DOHH2 (cell line): Measurements from ENCODE around the gene SAP30.

Source experiments
- H3F3A ChIP-seq: fragments of 200-600 bp; sonication (generic), shearing (Covaris generic); 2 replicates; pipeline ENCODE4 v1.6.0; 2016; ENCODE audit warnings: antibody characterized with exemption, mild to moderate bottlenecking; ENCODE audit not compliant: control insufficient read depth, insufficient read depth
- H3K27ac ChIP-seq: fragments of 200-600 bp; sonication (generic); 2 replicates; pipeline ENCODE4 v1.5.1; 2014; ENCODE audit warnings: low read depth, mild to moderate bottlenecking, low read length, moderate library complexity
- H3K27me3 ChIP-seq: fragments of 200-600 bp; sonication (generic); 2 replicates; pipeline ENCODE4 v1.6.1; 2014; ENCODE audit warnings: mild to moderate bottlenecking, low read length, mixed read lengths; ENCODE audit not compliant: control insufficient read depth
- H3K36me3 ChIP-seq: fragments of 200-600 bp; sonication (generic); 2 replicates; pipeline ENCODE4 v1.6.1; 2014; ENCODE audit warnings: mild to moderate bottlenecking, low read length, moderate library complexity, mixed read lengths; ENCODE audit not compliant: control insufficient read depth
- H3K4me1 ChIP-seq: fragments of 200-600 bp; sonication (generic); 2 replicates; pipeline ENCODE4 v1.6.1; 2014; ENCODE audit warnings: mild to moderate bottlenecking, low read length, mixed read lengths; ENCODE audit not compliant: control insufficient read depth
- H3K4me2 ChIP-seq: fragments of 200-600 bp; sonication (generic); 2 replicates; pipeline ENCODE4 v1.6.0; 2014; ENCODE audit warnings: mild to moderate bottlenecking, low read length, moderate library complexity
- H3K4me3 ChIP-seq: fragments of 200-600 bp; sonication (generic); 2 replicates; pipeline ENCODE4 v1.5.1; 2014; ENCODE audit warnings: mild to moderate bottlenecking, low read length, mixed read lengths
- H3K79me2 ChIP-seq: fragments of 200-600 bp; sonication (generic); 2 replicates; pipeline ENCODE4 v1.6.1; 2014; ENCODE audit warnings: mild to moderate bottlenecking, low read length, mixed read lengths; ENCODE audit not compliant: control insufficient read depth
- H3K9me2 ChIP-seq: fragments of 200-600 bp; sonication (generic); replicated peaks from 2 replicates; pipeline ENCODE4 v1.6.1; 2014; ENCODE audit warnings: mild to moderate bottlenecking, low read length, mixed read lengths; ENCODE audit not compliant: control insufficient read depth
- H3K9me3 ChIP-seq: fragments of 200-600 bp; sonication (generic); 2 replicates; pipeline ENCODE4 v1.6.1; 2014; ENCODE audit warnings: antibody characterized with exemption, low read length, mixed read lengths; ENCODE audit not compliant: control insufficient read depth, insufficient read depth
- H4K20me1 ChIP-seq: fragments of 200-600 bp; sonication (generic); 2 replicates; pipeline ENCODE4 v1.6.0; 2014; ENCODE audit warnings: low read depth, mild to moderate bottlenecking, antibody characterized with exemption, low read length, moderate library complexity; ENCODE audit not compliant: control insufficient read depth, insufficient read depth
- EZH2phosphoT487 ChIP-seq: fragments of 200-600 bp; sonication (generic); IDR thresholded peaks from 2 replicates; pipeline ENCODE4 v1.6.1; 2017; ENCODE audit warnings: borderline replicate concordance, mild to moderate bottlenecking, antibody characterized with exemption, low read length, moderate library complexity, mixed read lengths
- TF ChIP-seq, protein P1 (sequence below): fragments of 200-600 bp; sonication (generic); IDR thresholded peaks from one replicate; pipeline ENCODE4 v1.5.1; 2014; ENCODE audit warnings: antibody characterized with exemption, mild to moderate bottlenecking, low read depth, low read length; ENCODE audit not compliant: poor library complexity, severe bottlenecking

SAP30 gene

GRCh38 chr4:173374588-173374987 lies 3.8 kb downstream of the SAP30 start:
- Histone ChIP-seq H3K4me1 (peaks cover 16% of the 10 kb centered on the region), H3K79me2 (peaks cover 45% of the 10 kb centered on the region), H3K4me3 (no peak overlapping the region), H3K9me3 (no peaks in the 10 kb centered on the region), H3K36me3 (peaks cover 52% of the 10 kb centered on the region), H3K27me3 (no peaks in the 10 kb centered on the region), H3K4me2 (no peak overlapping the region), H3F3A (peaks cover 10% of the 10 kb centered on the region), H3K9me2 (no peaks in the 10 kb centered on the region), H4K20me1 (no peaks in the 10 kb centered on the region; the same call in 1 of the 2 replicates), H3K27ac (no peak overlapping the region)
- TF ChIP-seq, protein P1, sequence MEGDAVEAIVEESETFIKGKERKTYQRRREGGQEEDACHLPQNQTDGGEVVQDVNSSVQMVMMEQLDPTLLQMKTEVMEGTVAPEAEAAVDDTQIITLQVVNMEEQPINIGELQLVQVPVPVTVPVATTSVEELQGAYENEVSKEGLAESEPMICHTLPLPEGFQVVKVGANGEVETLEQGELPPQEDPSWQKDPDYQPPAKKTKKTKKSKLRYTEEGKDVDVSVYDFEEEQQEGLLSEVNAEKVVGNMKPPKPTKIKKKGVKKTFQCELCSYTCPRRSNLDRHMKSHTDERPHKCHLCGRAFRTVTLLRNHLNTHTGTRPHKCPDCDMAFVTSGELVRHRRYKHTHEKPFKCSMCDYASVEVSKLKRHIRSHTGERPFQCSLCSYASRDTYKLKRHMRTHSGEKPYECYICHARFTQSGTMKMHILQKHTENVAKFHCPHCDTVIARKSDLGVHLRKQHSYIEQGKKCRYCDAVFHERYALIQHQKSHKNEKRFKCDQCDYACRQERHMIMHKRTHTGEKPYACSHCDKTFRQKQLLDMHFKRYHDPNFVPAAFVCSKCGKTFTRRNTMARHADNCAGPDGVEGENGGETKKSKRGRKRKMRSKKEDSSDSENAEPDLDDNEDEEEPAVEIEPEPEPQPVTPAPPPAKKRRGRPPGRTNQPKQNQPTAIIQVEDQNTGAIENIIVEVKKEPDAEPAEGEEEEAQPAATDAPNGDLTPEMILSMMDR: no peak
- no peak for TF ChIP-seq EZH2phosphoT487

DNA sequence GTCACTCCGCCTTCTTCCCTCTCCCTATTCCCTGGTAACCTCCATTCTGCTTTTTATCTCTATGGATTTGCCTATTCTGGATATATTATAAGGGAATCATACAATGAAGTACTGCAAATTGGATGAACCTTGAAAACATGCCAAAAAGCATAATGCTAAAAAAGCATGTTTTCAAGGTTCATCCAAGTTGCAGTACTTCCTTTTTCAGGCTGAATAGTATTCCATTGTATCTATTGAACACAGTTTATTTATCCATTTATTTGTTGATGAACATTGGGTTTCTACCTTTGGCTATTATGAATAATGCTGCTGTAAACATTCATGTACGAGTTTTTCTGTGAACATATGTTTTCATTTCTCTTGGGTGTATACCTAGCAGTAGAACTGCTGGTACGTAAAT lies 9.2 kb downstream of the SAP30 start:
- no peaks in the 10 kb centered on the region for H3K4me1 ChIP-seq
- H3K4me2 ChIP-seq: no peak overlapping the region
- no peaks in the 10 kb centered on the region for H4K20me1 ChIP-seq
- no peak overlapping the region for H3K27ac ChIP-seq
- peaks cover 32% of the 10 kb centered on the region for H3K36me3 ChIP-seq
- H3K4me3 ChIP-seq: no peak overlapping the region
- H3F3A ChIP-seq: peaks cover 8% of the 10 kb centered on the region; the same call in 1 of the 2 replicates
- TF ChIP-seq EZH2phosphoT487: no peak
- TF ChIP-seq, protein P1: no peak
- no peaks in the 10 kb centered on the region for H3K27me3 ChIP-seq
- H3K9me2 ChIP-seq: no peaks in the 10 kb centered on the region
- H3K9me3 ChIP-seq: no peaks in the 10 kb centered on the region
- peaks cover 6% of the 10 kb centered on the region for H3K79me2 ChIP-seq

DNA sequence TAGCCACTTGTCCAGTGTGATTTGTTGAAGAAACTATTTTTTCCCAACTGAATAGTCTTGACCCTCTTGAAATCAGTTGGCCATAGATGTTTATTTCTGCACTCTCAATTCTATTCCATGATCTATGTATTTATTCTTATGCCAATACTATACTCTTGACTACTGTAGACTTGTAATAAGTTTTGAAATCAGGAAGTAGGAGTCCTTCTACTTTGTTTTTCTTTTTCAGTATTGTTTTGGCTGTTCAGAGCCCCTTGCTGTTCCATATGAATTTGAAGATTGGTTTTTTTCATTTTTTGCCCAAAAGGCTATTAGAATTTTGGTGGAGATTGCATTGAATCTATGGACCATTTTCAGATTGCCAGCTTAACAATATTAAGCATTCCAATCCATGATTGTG lies 10.2 kb downstream of the SAP30 start:
- Histone ChIP-seq H3K27me3 (no peaks in the 10 kb centered on the region), H3K79me2 (no peaks in the 10 kb centered on the region), H3K4me2 (no peak overlapping the region), H3K27ac (no peak overlapping the region), H3K4me1 (no peaks in the 10 kb centered on the region), H3K9me3 (no peaks in the 10 kb centered on the region), H3K36me3 (peaks cover 24% of the 10 kb centered on the region), H3F3A (peaks cover 8% of the 10 kb centered on the region; the same call in 1 of the 2 replicates), H4K20me1 (no peaks in the 10 kb centered on the region), H3K9me2 (no peaks in the 10 kb centered on the region), H3K4me3 (no peak overlapping the region)
- TF ChIP-seq, protein P1: no peak
- no peak for TF ChIP-seq EZH2phosphoT487
